ENCODE results near the gene NOD1. TPM values are rescaled to one million over a fixed set of nuclear protein-coding genes. Genes with fewer than 3 reads are reported as not detected.

The NOD1 gene
- polyA plus RNA-seq, 3 donors: 2.8 to 15.0 (median 4.6) TPM

- intact Hi-C loops (cut with micrococcal nuclease): loop anchor here in 1 of 2 donors (10.0 kb wide), 1 partner anchor 55 kb away; no protein-coding TSS in a partner anchor
- peaks cover 0 to 2% (median 0%) of the 10 kb centered on the region in 7 donors for H3K9me3 Mint-ChIP-seq
- peaks cover 51% of the 10 kb centered on the region for H3K4me1 Mint-ChIP-seq
- H3K36me3 ChIP-seq (replicated peaks in 1 of 2; ENCODE audit: control insufficient read depth in 1 of 2, insufficient read depth in 2 of 2, low read length in 2 of 2): peaks cover 31 to 33% of the 10 kb centered on the region in 2 donors
- H3K4me1 ChIP-seq (ENCODE audit: control insufficient read depth in 1 of 2, insufficient read depth in 2 of 2, low read length in 2 of 2): peaks cover 46 to 52% of the 10 kb centered on the region in 2 donors
- peak overlapping the region; percentile 10 to 71 for H3K4me3 Mint-ChIP-seq
- no peak overlapping the region for H2AFZ ChIP-seq (ENCODE audit: insufficient read depth, low read depth, low read length, poor library complexity, severe bottlenecking)
- no peak for DNase-seq
- peaks cover 31 to 40% of the 10 kb centered on the region in 2 donors for H3K36me3 Mint-ChIP-seq
- peak overlapping the region; percentile 17 to 74 (median 65) for H3K27ac Mint-ChIP-seq
- no peaks in the 10 kb centered on the region for H3K27me3 ChIP-seq (ENCODE audit: control insufficient read depth in 2 of 2, insufficient read depth in 2 of 2, low read length in 2 of 2)
- peaks cover 5% of the 10 kb centered on the region for H4K20me1 ChIP-seq (ENCODE audit: insufficient read depth, low read length)
- H3K79me2 ChIP-seq (ENCODE audit: insufficient read depth, low read length): peaks cover 20% of the 10 kb centered on the region
- no peak for TF ChIP-seq CTCF (IDR thresholded peaks at IDR 0.05)
- H3K27me3 Mint-ChIP-seq (ENCODE audit: low read depth in 3 of 3): peaks cover 0 to 2% (median 1%) of the 10 kb centered on the region in 3 donors
- H3K4me3 ChIP-seq (replicated peaks in 1 of 3; ENCODE audit: low read depth in 2 of 3, low read length in 3 of 3): peak overlapping the region in 1 of 3 experiments; percentile 4
- no peaks in the 10 kb centered on the region for H3K9me3 ChIP-seq (replicated peaks in 1 of 2; ENCODE audit: control insufficient read depth in 1 of 2, insufficient read depth in 1 of 2, low read length in 2 of 2)
- peak overlapping the region; percentile 10 for H3K4me2 ChIP-seq (replicated peaks; ENCODE audit: extremely low read depth, low read length, poor library complexity, severe bottlenecking)
- no peak overlapping the region for H3K9ac ChIP-seq (ENCODE audit: insufficient read depth, low read length, poor library complexity, severe bottlenecking)
- 47% methylated on average over 7 of the region's 9 CpGs for WGBS (ENCODE audit: insufficient coverage)
- peak overlapping the region in 1 of 2 donors; percentile 12 for H3K27ac ChIP-seq (ENCODE audit: low read depth in 1 of 2, low read length in 2 of 2)
Observed at GRCh38 chr7:30459591-30460245, 18.9 kb downstream of the NOD1 start.

- intact Hi-C loops (cut with micrococcal nuclease): loop anchor here in 1 of 2 donors (10.0 kb wide), 1 partner anchor 54 kb away; no protein-coding TSS in a partner anchor
- peaks cover 37% of the 10 kb centered on the region for H3K4me1 Mint-ChIP-seq
- Histone ChIP-seq H3K27ac (ENCODE audit: low read depth in 1 of 2, low read length in 2 of 2) (no peak overlapping the region), H3K9ac (ENCODE audit: insufficient read depth, low read length, poor library complexity, severe bottlenecking) (no peak overlapping the region), H3K4me2 (replicated peaks; ENCODE audit: extremely low read depth, low read length, poor library complexity, severe bottlenecking) (no peak overlapping the region), H2AFZ (ENCODE audit: insufficient read depth, low read depth, low read length, poor library complexity, severe bottlenecking) (no peak overlapping the region), H3K9me3 (replicated peaks in 1 of 2; ENCODE audit: control insufficient read depth in 1 of 2, insufficient read depth in 1 of 2, low read length in 2 of 2) (no peaks in the 10 kb centered on the region), H3K36me3 (replicated peaks in 1 of 2; ENCODE audit: control insufficient read depth in 1 of 2, insufficient read depth in 2 of 2, low read length in 2 of 2) (peaks cover 44 to 47% of the 10 kb centered on the region in 2 donors), H3K4me3 (replicated peaks in 1 of 3; ENCODE audit: low read depth in 2 of 3, low read length in 3 of 3) (no peak overlapping the region), H3K27me3 (ENCODE audit: control insufficient read depth in 2 of 2, insufficient read depth in 2 of 2, low read length in 2 of 2) (no peaks in the 10 kb centered on the region), H3K4me1 (ENCODE audit: control insufficient read depth in 1 of 2, insufficient read depth in 2 of 2, low read length in 2 of 2) (peaks cover 32 to 38% of the 10 kb centered on the region in 2 donors), H4K20me1 (ENCODE audit: insufficient read depth, low read length) (no peaks in the 10 kb centered on the region), H3K79me2 (ENCODE audit: insufficient read depth, low read length) (peaks cover 8% of the 10 kb centered on the region)
- WGBS (ENCODE audit: insufficient coverage): no CpG with 5 or more reads among the region's 1 CpG
- no peak overlapping the region for H3K4me3 Mint-ChIP-seq
- peaks cover 44 to 52% of the 10 kb centered on the region in 2 donors for H3K36me3 Mint-ChIP-seq
- no peak for TF ChIP-seq CTCF (IDR thresholded peaks at IDR 0.05)
- peaks cover 0 to 1% (median 0%) of the 10 kb centered on the region in 3 donors for H3K27me3 Mint-ChIP-seq (ENCODE audit: low read depth in 3 of 3)
- DNase-seq: no peak
- peaks cover 0 to 2% (median 0%) of the 10 kb centered on the region in 7 donors for H3K9me3 Mint-ChIP-seq
- H3K27ac Mint-ChIP-seq: no peak overlapping the region
Observed at GRCh38 chr7:30458311-30458710, 20.3 kb downstream of the NOD1 start.

Measured in CD14-positive monocyte (primary cell).